ENCODE measurements around the gene LRRFIP1.
"Not testable (repeated sequence)": the region's sequence is repeated elsewhere in the genome, so short reads cannot be mapped to it uniquely, and the experiment has no call there.

Gene LRRFIP1

DNA sequence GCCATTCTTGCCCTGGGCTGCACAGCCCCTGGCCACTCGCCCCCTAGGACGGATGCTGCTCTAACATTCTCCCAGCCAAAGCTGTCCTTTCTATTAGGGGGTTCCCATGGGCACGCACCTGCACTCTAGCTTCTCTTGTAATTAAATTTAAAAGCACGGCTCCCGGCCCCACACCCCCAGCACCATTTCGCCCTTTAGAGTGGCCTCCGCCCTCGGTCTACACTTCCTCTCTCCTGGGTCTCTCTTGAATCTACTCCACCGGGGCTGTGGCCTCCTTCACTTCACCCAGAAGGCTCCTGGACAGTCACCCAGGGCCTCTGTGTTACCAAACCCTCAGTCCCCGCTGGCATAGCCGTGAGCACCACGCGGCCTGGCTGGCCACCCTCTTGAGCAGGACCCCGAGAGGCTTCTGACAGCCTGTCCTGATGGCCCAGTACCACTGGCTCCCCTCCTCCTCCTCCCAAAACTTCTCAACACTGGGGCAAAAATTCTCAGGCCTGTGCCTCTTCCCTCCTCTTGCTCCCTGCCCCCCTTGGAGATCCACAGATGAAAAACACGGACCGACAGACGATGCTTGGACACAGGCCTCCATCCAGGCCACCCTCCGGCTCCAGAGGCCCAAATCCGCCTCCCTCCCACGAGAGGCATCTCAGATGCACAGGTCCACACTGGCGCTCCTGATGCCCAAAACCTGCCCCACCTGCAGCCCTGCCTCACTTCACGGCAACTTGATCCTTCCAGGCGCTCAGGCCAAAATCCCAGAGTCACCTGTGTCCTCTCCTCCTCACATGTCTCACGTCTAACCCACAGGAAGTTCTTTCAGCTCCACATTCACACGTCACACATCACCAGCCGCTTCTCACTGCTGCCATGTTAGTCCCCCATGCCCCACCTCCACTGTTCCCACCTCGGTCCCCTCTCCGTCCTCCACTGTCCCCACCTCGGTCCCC lies 29.9 kb upstream of the LRRFIP1 start:
- no peak for DNase-seq

DNA sequence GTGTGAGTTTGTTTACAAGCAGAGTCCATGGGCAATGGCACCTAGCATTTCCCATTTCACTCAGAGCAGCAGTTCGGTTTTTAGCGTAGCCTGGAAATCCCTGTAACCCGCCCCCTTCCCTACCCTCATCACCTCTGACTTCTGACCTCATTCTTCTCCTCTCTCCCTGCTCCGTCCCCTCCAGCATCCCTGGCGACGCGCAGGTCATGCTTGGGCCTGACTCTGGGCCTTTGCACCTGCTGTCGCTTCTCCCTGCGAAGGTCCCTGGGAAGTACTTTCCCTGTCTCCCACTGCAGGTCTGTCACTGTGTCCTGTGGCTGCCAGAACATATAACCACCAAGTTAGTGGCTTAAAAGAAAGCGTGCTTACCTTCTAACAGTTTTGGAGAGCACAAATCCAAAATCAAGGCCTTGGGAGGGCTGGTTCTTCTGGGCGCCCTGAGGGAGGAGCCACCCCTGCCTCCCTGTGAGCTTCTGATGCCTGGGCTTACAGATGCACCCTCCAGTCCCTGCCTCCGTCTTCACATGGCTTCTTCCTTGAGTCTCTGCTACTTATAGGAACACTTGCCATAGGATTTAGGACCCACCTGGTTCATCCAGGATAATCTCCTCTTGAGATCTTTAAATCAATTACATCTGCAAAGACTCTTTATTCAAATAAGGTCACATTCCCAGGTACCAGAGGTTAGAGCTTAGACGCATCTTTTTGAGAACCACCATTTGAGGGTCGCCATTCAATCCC lies 28.7 kb upstream of the LRRFIP1 start:
- no peak for DNase-seq

DNA sequence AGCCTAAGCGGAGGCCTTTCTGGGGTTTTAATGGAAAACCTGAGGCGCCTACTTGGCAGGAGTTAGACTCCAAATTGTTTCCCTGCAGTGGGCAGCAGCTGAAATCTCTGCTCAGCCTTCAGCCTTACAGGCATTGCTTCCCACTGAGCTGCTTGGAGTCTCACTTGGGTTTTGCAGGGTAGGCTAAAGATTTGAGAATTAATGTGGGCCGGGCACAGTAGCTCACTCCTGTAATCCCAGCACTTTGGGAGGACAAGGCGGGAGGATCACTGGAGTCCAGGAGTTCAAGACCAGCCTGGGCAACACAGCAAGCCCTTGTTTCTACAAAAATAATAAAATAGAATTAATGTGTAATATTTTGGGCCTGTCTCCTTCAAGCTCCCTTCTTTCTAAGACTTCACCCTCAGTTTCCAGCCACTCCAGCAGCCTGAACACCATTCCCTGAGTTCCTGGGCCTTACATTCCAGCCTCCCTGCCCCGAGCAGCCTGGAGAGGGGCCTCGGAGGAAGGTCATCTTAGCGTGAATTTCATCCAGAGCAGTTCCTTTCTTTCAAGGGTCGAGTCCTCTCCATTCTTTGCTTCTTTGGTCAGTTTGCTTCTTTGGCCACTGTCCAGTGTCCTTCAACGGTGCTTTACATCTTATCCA lies 27.8 kb upstream of the LRRFIP1 start:
- no peak for DNase-seq

DNA sequence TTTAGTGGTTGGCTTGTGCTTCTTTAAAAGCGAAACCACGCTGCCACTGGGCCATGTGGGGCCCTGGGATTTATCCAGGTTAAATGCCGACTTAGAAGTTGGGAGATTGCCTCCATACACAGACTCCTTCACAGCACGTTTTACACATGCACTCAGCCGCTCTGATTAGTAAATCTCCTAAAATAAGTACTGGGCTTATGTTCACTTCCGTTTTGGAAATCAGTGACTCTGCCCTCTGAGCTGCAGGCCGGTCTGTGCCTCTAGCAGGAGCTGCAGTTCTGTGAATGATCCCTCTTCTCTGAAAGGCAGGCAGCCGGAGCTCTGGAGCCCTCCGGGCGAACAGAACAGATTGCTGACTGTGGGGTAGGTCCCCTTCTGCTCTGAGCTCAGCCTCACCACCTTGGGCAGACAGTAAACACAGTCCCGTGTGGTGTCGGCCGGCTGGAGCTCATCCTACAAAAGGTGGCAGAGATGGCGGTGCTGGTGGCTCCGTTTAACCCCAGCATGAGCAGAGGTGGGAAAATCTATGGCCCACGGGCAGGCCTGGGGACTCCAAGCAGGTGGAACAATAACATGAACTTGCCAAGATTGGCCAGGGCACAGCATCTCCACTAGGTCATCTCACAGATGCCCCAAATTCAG lies 27.1 kb upstream of the LRRFIP1 start:
- DNase-seq: no peak

DNA sequence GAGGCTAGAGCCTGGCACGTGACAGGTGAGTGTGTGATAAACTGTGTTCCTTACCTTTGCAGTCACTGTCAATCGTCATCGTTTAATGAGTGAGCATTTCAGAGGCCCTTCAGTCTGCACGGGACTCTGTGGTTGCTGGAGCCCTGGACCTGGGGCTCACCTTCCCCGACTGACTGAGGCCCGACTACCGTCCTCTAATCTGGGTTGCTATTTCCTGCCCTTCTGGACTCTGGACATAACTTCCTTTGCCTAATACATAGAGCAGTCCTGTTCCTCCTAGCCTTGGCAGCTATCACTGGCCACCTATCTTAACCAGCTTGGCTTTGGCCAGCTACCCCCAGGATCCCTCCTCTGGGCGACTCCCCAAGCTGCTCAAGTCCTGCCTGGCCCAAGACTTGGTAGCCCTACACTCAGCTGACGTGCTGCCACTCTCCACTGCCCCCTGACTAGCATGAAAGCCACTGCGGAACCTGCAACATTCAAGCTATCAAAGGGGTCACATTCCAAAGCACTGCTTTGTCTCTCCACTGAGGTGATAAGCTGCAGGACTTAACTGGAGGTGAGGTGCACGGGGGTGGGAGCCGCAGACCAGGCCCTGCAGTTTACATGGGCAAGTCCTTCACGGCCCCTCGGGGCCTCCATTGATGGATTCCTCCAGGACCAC lies 25.8 kb upstream of the LRRFIP1 start:
- no peak for DNase-seq

DNA sequence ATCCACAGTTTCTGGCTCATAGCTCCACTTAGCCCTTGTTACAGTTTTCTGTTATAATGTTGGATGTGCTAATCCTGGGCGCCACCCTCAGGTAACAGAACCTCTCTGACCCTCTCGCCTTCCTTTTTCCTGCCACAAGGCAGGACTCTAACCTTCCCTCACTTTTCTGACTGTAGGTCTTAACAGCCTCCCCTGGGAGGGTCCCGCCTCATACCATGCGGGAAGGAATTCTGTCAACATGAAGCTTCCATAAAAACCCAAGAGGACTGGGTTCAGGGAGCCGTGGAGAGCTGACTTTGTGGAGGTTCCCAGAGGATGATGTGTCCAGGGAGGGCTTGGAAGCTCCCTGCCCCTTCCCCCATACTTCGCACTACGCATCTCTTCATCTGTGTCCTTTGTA lies 25.0 kb upstream of the LRRFIP1 start:
- no peak for DNase-seq

DNA sequence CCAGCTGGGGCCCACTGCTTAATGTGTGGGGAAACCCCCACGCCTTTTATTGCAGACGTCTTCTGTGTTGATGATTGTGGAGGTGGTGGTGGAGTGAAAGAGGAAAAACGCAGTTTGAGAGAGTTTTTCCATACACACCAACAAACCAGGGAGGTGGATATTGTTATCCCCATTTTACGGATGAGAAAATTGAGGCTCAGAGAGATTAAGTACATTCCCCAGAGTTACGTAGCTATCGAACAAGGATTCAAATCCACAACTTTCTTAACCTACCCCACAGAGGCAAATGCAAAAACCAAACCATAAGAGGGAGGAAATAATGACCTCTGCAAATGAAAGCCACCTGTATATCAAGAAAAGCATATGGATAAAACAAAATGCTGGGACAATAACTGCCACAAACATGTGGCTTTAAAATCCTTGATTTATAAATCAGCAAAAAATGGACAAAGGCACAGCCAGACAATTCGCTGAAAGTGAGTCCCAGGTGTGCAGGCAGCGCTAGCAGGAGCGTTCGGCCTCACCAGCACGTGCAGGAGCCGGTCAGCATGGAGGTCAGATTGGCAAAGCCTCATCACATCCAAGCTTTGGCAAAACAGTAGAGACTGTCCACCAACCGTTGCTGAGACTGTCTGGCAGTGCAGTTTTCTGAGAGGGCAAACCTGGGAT lies 24.2 kb upstream of the LRRFIP1 start:
- DNase-seq: no peak

DNA sequence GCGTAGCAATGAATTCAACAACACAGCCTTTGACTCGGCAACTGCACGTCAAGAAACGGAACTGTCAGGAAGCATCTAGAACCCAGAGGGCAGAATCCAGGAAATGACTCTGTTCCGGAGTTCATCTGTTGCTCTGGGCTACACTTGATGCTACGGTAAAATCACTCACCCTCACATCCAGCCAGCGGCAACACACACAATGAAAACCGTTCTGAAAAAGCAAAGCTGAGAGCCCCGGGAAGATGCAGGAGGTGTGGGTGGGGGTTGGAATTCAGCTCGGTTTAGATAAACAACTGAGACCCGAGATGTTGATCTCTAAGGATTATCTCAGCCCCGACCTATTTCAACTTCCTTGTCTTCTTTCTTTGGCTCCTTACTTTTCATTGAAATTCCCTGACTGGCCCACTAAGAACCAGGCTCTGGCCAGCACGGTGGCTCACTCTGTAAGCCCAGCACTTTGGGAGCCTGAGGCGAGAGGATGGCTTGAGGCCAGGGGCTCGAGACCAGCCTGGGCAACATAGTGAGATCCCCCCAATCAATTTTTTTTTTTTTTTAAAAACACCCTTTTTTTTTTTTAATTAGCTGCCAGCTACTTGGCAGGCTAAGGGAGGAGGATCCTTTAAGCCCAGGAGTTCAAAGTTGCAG lies 23.5 kb upstream of the LRRFIP1 start:
- DNase-seq: peak; percentile 83 to 88

DNA sequence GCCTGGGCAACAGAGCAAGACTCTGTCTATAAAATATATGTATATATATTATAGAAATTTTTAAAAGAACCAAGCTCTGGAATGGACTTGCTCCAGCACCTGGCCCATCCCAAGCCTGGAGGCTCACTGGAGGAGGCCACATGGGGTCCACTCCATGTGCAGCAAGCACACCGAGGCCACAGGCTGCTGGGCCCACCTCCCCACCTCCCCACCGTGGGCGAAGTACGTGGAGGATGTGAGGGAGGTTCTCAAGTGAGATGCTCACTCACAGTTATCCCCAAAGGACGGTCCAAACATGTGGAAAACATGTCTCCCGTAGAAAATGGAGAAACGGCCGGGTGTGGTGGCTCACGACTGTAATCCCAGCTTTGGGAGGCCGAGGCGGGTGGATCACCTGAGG lies 23.0 kb upstream of the LRRFIP1 start:
- DNase-seq: no peak

DNA sequence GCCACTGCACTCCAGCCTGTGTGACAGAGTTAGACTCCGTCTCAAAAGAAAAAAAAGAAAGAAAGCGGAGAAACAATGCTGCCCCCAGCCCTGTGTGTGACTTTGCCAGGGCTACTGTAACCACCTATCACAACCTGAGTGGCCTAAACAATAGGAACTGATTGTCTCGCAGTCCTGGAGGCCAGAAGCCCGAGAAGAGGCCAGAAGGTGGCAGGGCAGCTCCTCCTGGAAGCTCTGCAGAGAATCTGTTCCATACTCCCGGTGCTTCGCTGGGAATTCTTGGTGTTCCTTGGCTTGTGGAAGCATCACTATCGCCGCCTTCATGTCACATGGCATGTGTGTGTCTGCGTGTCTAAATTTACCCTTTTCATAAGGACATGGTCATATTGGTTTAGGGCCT lies 22.4 kb upstream of the LRRFIP1 start:
- no peak for DNase-seq

DNA sequence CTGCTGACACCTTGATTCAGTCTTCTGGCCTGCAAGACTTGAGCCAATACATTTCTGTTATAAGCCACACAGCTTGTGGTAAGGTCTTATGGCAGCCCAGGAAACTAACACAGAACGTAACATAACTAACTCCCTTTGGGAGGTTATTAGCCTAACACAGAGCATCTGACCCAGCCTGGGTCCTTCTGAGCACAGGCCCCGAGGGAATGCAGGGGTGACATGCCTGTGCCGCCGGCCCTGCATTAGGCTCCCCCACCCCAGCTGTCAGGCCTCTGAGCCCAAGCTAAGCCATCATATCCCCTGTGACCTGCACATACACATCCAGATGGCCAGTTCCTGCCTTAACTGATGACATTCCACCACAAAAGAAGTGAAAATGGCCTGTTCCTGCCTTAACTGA lies 20.9 kb upstream of the LRRFIP1 start:
- DNase-seq: not testable (repeated sequence)

DNA sequence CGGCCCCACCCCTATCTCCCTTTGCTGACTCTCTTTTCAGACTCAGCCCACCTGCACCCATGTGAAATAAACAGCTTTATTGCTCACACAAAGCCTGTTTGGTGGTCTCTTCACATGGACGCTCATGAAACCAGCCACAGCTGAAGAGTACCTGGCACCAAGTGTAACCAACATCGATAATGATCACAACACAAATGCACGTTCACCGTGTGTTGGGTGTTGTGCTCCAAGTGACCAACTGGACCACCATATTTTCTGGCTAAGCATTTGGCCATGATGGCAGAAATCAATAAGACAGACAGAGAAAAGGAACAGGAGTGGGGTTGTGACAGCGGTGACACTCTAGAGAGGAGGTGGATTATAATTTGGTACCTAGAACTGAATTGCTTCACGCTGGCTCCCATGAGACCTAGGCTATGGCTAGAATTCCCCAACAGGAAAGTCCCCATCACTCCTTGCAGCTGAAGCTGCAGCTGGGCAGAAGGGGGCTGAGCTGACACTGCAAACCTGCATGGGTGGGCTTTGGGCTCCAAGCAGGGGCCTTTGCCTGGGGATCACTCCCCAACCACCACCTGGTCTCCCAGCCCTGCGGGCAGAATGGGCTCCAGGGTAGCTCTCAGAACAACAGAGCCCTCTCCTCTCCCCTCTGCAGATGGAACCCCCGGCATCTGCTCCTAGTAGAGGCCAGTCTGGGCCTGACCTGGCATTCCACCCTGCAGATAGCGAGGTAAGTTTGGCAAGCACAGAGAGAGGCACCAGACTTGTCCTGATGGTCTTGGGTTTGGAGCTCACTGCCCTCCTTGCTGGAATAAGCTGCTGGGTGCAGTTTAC lies 14.6 kb upstream of the LRRFIP1 start:
- DNase-seq: no peak

DNA sequence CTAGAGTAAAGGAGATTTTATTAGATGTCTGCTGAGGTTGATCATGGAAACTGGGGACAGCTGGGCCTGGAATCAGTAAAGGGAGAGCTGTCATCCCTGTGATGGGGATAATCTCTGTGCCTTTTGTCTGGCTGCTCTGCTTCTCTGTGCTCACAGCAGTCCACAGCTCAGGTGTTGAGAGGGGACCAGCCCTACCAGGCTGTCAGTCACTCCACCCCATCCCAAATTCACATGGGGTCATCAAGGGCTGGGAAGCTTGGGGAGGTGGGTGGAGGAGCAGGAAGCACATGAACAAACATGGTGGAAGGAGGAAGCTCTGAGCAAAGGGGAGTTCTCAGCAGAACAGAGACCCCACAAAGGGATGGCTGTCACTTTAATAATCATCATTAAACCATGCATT lies 13.7 kb upstream of the LRRFIP1 start:
- DNase-seq: no peak

DNA sequence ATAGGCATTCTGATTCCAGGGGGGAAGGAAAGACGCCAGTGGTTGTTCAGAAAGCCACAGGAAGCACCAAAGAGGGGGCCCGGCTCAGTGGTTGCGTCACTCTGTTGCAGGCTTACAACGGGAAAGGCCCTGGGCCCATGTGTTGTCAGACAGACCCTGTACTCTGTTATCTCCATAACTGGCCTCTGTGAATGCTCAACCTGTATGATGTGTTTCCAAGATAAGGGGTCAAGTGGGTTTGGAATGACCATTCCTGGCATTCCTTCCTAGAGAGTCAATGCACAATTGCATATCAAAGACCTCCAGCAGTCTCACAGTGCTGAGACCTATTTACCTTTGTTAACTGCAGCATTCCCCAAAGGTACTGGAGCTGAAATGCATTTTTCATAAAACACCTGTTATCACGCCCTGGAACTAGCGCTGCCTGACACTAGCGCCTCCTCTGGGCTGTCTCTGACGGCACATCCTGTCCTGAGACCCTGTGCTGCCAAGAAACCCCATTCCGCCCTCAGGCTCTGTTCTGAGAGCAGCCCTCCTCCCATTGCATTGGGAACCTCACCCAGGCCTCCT lies 13.2 kb upstream of the LRRFIP1 start:
- no peak for DNase-seq

DNA sequence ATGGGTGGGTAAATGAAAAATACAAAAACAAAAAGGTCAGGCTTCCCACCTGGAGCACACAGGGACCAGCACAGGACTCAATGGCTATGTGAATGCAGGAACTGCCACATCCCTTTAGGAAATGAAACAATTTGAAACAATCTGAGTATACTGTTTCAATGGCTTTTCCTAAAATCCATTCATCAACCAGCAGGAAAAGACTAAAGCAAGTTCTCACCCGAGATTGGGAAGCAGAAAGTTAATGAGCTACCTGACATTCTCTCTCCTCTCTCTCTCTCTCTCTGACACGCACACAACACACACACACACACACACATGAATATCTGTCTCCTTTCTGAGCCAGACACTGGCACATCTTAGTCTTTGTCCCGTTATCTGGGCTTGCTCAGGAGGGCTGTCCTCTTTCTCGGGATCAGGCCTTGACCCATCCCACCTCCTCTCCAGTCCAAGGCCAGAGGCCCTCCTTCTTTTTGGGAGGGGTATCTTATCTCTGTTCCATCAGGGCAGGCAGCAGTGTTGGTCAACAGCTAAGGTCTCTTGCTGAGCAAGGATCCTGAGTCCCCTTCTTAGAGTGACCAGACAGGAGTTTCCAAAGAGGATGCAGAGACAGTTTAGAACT lies 11.6 kb upstream of the LRRFIP1 start:
- DNase-seq: no peak

DNA sequence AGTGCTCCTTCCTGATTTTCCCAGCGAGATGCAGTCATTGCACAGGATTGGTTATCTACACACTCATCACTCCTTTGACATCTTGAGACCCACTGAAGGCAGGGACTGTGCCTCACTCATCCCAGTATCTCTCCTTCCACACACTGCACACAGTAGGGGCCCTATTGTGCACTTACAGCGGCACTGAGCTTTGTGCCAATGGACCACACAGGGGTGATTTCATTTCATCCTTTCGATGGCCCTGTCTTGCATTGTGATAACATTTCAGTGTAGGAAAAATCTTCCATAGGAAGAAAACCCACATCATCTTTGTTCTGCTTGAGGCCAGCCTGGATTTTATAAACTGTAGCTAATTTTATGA lies 11.0 kb upstream of the LRRFIP1 start:
- no peak for DNase-seq

DNA sequence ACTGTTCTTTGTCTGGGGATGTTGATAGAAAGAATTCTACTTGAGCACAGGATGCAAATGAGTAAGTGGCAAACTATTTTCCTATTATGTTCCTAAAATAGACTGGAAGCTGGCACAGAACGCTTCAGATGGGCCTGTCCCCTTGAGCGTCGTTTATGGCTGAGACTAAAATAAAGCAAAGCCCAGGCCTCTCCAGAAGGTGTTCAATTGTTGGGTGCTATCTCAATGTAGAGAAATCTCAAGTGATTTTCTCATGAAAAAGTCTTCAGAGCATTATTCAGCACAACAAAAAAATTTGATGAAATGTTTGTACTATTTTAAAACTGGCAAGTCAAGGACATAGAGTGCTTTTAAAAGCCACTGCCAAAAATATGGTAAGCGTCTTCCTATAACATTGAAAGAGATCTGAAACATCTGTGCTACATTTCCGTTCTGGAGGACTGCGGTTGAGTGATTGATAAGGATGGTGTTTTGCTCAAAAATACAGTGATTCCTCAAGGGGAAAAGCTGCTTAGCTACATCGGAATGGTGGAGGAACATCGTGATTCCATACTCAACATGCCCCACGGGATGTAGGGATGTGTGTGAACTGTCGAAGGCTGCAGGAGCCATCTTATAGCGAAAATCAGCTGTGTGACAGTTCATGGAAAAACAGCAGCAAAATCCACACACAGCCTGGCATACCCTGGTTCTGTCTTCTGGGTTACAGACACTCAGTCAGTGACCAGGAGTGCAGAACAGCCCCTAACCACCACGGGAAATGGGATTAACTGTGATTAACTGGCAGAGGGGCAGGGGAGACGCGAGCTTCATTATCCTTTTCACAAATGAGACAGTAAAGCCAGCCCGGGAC lies 10.4 kb upstream of the LRRFIP1 start:
- DNase-seq: peak in 1 of 2 donors; percentile 12

DNA sequence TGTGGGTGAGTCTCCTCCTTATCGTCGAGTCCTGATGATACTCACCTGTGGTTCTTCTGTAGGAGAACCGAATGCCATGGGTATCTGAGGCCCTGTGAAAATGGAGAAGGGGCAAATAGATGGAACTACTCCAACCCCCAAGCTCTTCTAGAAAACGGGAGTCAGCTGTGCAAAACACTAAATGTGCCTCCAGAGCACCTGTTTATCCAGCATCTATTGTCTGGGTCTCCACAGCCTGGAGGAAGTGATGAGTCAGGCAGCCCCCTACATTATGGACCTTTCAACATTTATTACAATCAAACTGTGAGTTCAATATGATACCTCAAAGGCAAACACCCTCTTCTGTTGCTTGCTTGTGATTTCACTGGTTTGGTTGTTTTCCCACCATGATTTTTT lies 9.8 kb upstream of the LRRFIP1 start:
- DNase-seq: no peak

DNA sequence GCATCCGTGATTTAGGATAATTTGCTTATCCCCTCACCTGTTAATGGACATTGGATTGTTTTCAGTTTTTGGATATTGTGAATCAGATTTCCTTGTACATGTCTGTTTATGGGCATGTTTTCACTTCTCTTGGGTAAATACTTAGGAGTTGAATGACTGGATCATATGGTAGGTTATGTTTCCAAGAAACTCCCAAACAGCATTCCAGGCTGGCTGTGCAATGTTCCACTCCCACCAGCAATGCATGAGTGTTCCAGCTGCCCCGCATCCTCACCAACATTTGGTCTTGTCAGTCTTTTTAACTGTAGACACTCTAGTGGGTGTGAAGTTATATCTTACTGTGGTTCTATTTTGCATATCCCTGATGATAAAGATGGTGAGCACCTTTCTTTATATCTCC lies 8.9 kb upstream of the LRRFIP1 start:
- no peak for DNase-seq

All from CD4-positive, alpha-beta T cell treated with Interleukin-1 beta for 1 hour (primary cell).